Cerebellar nuclear complex (tissue), 1 donor: ENCODE results near the gene CHST5.
"Not testable (repeated sequence)": the region's sequence is repeated elsewhere in the genome, so short reads cannot be mapped to it uniquely, and the experiment has no call there.

Source experiments
- DNase-seq, 2 experiments: peaks; one replicate each; lab custom pipeline; 2025; lab: John Stamatoyannopoulos, UW

The CHST5 gene

DNA sequence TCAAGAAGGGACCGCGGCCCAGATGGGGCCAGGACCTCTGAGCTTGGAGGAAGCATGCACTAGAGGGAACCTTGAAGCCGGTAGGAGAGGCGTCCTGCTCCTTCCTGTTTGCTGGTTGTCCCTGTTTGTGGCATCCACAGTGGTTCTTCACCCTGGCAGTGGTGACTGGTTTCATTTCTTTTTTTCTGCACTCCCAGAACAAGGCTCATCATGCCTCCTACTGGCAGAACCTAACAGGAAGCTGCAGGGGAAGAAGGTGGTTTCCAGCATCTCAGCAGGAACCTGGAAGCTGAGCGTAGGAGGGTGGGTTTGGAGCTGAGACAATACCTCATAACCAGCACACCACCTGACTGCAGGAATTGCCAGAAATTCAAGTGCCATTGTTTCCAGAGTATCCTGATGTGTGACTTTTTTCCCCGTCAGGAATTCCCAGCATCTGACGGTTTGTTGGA, 14.3 kb upstream of the CHST5 start:
- peak; percentile 80 to 81 for DNase-seq

DNA sequence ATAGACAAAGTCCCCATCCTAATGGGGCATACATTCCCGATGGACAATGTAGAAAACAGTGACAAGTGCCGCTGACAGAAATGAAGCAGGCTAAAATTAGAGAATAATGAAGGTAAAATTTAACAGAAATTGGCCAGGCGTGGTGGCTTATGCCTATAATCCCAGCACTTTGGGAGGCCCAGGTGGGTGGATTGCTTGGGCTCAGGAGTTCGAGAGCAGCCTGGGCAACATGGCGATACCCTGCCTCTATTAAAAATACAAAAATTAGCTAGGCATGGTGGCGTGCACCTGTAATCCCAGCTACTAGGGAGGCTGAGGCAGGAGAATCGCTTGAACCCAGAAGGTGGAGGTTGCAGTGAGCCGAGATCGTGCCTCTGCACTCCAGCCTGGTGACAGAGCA, 12.5 kb upstream of the CHST5 start:
- DNase-seq: not testable (repeated sequence)

DNA sequence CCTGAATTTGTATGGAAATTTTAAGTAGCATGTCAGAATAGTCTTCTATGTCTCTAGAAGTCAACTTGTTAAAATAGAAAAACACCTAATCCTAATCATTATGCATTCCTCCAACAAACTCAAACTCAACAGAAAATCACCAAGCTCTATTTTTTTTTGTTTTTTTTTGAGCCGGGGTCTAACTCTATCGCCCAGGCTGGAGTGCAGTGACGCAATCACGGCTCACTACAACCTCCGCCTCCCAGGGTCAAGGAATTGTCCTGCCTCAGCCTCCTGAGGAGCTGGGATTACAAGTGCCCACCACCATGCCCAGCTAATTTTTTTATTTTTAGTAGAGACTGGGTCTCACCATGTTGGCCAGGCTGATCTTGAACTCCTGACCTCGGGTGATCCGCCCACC, 10.4 kb upstream of the CHST5 start:
- no peak for DNase-seq

DNA sequence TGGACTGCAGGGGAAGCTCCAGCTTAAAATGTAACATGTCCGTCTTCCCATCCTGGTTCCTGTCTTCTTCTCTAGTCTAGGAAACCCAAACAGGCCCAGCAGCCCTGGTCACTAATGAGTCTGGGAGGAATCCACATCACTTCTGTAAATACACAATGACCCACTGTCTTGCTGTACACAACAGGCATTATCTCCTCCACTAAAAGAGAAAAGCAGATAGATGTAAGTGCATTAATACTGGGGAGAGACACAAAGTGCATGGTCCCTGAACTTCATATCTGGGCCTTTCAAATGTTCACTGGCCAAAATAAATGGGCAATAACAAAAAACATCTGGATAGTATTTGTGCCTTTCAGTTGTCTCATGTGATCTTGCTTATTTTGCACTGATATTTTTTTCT, 10.0 kb upstream of the CHST5 start:
- DNase-seq: not testable (repeated sequence)

DNA sequence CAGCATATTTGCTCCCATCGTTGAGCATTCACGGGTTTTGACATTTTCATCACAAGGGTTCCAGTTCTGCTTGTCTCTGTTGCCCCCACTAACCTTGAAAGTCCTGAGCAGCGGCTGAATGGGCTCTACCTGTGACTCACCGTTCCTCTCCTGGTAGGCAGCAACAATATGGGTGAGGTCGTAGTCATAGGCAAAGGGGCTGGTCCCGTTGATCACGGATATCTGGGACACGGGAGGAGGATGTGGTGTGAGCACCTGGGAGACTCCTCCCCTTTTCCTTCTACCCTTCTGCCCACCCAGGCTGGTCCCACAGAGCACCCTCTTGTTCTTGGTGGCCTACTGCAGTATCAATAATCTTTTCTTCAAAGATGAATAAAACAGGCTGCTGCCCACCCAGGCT, 6.6 kb upstream of the CHST5 start:
- DNase-seq: not testable (repeated sequence)

DNA sequence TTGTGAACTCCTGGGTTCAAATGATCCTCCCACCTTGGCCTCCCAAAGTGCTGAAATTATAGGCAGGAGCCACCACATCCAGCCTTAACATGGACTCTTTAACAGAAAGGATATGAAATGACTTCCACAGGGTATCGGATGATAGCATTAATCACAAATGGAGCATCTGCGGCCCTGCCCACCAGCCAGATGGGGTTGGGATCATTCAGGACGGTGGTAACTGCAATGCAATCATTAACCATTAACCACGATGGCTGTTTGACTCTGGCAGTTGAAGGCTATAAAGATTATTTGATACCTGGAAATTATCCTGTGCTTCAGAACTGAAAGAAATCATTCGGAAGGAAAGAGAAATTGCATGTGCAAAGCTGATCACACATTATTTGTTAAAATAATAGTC, 5.3 kb upstream of the CHST5 start:
- no peak for DNase-seq

DNA sequence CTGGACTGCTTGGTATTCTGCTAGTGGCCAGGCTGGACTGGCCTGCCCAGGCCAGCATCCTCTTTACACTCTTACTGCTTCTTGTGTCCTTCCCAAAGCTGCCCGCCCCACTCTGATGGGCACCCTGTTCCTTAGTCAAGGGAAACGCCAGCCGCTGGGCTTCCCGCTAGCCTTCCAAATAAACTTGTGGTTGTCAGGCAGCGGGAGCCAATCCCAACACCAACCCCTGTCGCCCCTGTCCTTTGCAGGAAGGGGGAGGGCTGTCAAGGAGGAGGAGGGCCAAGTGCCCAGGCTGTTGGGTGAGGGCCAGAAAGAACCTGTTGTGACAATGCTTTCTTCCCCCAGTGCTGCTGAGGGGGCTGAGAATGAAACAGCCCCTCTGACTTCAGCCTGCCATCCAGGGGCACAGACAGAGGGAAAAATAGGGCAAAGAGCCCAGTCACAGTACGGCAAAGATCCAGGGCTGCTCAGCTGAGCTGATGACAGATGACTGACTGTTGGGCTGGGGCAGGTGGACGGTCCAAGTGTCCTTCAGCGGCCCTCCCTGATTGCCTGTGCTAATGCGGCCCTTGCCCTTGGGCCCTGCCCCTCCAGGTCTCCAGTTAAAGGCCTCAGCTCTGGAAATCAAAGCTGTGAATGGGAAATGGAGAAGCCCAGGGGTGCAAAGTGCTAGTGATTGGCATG, 3.1 kb upstream of the CHST5 start:
- DNase-seq: not testable (repeated sequence)

DNA sequence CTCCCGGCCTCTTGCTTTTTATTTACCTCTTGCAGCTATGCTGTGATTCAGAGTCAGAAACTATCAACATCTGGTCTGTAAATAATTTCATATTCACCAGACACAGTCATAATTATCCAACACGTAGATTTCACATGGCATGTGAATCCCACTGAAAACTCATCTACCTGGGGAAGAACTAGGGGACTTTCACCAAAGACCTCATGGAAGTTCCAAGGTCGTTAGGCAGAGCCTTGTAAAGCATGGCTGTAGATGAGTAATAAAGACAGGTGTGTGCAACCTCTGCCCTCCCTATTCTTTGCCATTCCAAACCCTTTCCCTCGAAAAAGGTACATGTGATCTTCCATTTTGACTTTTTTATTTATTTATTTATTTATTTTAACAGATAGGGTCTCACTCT, 1.9 kb upstream of the CHST5 start:
- no peak for DNase-seq

DNA sequence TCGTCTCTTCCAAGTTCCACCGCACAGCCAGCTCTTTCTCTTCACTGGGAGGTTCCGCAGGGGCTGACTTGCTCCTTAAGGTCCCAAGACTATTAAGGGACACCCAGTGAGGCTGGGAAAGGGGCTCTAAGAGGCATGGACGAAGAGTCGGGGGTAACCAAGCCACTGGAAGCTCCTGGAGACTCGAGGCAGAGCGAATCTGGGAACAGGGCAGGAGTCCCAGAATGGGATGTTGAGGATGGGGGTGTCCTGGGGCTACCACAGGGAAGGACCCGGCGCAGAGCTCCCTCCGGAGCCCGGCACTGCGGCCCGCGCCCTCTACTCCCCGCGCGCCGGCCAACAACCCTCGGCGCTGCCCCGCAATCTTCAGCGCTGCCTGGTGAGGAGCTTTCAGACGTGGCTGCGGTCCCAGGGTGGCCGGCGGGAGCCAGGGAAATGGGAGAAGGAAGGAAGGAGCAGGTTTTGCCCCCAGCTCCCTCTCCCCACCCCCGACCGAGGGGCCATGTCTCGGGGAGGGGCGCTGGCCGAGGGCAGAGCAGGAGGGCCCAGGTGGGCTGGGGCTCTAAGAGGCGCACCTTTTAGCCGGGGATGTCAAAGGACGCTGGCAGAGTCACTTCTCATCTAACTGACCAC, 581 bp downstream of the CHST5 start:
- DNase-seq: no peak

DNA sequence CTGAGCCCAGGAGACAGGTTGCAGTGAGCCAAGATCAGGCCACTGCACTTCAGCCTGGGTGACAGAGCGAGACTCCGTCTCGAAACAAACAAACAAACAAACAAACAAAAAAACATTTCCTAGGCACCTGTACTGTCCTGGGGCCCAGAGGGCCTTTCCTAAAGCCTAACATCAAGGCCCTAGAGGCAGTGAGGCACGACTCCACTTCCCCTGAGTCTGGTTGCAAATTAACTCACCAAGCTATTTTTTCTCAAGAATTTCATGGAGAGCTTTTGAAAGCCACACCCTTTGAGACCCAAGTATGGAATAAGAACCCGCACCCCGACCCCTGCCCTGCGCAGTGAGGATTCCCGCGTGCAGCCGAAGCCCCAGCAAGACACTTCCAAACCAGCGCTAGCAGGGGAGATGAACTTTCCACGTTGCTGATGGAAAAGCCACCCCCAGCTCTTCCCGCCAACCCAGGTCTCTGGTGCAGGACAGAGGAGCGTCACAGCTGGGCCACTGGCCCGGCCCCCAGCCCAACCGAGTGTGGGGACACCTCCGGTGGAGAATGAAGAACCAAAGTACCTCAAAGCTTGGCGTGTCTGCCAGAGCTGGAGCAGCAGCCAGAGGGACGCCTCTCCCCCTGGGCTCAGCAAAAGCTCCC, 1.2 kb downstream of the CHST5 start:
- DNase-seq: no peak

DNA sequence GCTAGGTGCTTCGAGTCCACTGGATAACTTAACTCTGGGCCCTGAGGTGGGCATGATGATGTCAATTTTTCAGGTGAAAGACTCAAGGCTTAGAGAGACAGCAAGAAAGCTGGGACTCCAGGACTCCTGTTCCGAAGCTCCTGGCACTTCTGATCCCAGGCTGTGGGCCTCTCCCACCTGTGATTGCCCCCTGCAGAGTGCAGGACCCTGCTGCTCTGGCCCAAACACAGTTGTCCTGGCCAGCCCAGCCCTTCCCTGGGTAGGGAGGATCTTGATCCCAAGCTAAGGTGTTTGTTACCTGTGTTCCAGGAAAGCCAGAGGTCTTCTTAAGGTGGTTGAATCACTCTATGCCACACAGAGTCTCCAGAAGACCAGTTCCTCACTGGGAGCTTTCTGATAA, 3.1 kb downstream of the CHST5 start:
- DNase-seq: no peak

DNA sequence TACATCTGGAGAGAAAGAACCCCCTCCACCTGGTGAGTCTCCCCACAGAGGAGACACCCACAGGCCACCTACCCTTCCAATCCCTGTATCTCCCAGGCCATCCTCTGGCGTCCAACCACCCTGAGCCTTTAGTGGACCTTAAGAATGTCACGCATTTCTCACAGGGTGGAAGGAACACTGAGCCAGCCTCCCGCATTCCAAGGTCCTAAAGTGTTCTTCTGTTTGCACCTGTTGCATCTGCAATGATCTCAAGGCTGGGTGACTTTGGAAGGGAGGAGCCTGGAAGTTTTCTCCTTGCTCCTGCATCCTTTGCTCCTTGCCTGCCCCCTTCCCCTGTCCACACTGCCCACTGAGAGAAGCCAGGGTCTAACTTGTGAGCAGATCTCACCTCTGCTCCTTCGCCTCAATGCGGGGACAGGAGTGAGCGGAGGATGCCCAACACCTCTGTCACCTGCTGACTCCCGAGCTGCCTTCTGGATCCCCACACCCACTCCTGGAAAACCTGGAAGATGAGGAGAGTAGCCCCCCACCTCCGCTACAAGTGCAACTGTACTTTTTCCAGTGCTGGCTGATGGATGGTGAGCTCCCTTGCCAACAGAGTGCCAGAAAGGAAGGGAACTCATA, 3.7 kb downstream of the CHST5 start:
- DNase-seq: no peak

DNA sequence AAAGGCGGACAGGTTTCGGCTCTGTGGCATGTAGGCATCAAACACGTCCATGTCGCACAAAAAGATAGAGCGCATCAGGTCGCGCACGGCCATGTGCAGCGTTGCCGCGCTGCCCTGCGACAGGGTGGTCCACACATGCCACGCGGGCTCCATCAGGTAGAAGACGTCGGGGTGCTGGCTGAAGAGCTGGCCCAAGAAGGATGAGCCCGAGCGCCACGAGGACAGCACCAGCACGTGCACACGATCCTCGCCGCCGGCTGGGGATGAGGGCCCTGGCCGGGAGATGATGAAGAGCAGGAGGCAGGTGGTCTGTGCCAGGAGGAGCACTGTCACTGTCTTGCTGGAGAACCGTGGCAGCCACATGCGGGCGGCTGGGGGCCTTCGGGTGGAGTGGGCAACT, 5.9 kb downstream of the CHST5 start:
- DNase-seq: no peak

DNA sequence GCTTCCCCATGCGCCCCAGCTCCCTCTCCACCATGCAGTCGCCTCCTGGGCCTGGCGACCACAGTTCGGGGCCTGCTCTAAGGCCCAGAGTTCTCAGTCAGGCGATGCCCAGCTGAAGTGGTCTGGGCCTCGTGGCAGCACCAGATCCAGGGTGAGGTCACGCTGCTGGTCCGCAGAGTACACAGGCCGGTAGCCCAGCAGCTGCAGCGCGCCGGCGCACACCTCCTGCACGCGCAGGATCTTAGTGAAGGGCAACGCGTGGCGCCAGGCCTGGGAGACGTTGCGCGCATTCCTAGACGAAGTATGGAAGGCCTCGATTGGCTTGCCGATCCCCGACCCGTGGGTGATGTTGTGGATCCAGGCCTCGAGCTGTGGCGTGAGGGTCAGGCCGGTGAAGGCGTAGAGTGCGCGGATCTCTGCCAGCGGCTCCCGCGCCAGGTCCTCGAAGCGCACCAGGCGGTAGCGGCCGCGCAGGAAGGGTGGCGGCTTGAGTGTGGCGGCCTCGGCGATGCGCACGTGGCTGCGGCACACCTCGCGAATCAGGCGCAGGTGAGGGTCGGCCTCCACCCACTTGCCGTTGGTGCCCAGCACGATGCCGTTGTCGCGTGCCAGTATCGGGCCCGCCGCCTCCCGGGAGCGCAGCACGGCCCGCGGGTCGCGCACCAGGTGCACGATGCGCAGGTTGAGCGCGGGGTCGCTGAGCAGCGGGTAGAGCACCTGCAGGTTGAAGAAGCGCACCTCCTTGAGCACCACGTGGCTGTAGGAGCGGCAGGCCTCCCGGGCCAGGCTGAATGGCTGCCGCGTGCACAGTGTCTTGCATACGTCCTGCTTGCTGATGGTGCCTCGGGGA, 6.6 kb downstream of the CHST5 start:
- no peak for DNase-seq

DNA sequence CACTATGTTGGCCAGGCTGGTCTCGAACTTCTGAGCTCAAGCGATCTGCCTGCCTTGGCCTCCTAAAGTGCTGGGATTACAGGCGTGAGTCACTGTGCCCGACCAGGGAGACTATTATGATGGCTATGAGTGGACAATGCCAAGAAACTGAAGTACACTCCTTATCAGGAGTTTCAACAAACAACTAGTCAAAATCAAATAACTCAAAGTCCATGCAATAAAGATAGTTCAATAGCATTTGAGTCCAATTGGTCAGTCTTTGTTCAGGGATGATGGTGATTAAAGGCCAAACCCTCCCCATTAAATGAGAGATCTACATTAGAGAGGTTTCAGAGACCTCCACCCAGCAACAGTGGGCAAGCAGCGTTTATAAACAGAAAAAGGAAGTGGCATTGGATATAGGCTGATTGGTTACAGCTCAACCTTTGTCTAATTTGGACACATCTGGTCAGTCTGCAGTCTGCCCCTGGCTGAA, 8.0 kb downstream of the CHST5 start:
- DNase-seq: no peak

DNA sequence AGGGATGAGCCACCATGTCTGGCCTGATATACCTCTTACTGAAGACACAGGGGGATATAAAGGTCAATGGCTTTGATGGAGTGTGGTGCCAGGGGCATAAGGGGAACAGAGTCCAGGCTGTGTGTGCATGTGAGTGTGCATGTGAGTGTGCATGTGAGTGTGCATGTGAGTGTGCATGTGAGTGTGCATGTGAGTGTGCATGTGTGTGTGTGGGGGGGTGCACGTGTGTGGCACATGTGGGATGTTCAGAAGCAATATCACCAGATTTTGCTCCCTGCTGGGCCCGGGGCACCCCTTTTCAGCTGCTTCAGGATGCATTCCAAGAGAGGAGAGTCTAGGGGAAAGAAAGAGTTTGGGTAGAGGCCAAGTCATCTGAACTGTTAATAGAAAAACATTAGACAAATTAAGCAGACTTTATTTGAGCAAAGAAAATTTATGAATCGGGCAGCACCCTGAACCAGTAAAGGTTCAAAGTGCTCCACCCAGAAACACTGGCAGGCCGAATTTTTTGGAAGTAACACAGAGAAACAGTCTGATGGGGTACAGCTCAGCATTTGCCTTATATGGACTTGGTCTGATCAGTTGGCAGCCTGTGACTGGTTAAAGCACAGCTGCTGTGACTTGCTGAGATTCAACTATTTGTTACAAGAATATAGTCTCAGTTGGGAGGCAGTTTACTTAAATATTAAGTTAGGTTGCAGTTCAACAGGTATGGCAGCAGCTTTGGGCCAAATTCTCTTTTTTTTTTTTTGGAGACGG, 9.7 kb downstream of the CHST5 start:
- no peak for DNase-seq

DNA sequence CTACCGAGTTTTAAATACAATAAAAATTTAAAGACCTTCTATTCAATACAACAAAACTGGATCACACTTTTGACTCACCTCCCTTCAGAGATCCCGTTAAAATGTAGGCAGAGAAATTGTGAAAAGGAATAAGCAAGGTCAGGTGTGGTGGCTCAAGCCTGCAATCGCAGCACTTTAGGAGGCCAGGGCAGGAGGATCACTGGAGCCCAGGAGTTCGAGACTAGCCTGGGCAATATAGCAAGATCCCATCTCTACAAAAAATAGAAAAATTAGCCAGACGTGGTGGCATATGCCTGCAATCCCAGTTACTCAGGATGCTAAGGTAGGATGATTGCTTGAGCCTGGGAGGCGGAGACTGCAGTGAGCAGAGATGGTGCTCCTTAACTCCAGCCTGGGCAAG, 16.7 kb downstream of the CHST5 start:
- no peak for DNase-seq

DNA sequence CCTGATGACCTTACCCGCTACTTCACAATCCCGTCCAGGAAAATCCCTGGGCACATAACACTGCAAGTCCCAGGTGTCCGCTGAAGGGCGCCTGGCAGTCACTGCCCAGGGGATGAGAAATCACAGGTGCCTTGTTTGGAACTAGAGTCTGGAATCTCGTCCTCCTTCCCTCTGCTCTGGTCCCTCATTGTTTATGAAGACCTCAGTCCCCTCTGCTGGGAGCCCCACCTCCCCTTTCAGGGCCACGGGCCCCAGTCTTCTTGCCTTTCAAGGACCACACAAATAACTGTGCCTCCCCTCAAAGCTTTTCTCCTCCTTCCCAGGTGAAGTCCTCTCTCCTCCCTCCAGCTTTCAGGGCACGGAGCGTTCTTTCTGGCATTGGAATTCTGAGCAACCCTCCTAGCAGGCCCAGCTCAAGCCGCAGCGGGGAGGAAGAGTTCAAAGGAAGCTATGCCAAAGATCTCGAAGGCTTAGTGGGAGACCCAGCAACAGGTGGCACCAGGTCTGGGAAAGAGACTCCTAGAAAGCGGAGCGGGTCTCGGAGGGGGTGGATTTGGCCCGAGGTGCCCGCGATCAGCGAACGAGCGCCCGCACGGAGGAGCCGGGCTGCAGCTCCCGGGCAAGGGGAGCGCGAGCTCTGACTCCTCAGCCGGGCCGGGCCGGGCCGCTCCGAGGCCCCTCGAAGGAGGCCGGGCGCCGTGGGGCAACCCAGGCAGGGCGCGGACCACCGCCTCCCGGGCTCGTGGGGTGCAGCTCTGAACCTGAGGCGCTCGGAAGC, 19.5 kb downstream of the CHST5 start:
- DNase-seq: not testable (repeated sequence)

DNA sequence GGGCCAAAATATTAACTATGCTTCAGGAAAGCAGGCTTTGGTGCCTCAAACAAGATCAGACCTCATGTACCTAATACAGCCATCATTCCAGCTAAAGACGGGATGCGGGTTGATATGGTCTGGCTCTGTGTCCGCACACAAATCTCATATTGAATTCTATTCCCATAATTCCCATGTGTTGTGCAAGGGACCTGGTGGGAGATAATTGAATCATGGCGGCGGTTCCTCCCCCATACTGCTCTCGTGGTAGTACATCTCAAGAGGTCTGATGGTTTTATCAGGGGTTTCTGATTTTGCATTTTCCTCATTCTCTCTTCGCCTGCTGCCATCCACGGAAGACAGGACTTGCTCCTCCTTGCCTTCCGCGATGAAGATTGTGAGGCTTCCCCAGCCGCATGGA, 21.6 kb downstream of the CHST5 start:
- no peak for DNase-seq

DNA sequence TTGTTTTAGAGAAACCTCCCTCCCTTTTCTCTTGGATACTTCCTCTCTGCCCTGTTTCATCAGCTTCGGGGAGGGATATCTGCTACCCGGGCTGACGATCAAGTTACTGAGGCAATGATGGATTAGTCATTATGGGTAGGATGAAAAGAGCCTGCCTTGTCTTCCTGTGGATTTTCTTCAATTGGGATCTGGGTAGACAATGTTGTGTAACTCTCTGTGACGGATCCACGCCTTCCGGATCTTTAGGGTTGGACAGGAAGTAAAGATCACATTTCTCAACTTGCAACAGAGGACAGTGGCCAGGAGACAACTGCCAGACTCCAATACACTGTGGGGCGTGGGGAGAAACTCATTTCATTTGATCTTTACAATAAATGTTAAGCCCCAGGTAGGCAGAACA, 29.3 kb downstream of the CHST5 start:
- no peak for DNase-seq
